Thyroid gland (tissue), 4 donors: Measurements from ENCODE around the gene STX8. TPM values are rescaled to one million over a fixed set of nuclear protein-coding genes. Genes with fewer than 3 reads are reported as not detected.

ENCODE experiments used
- DNase-seq, 2 donors: peaks; one replicate each; pipeline ENCODE4 v3.0.0-alpha.2; 2019
- H3K27ac ChIP-seq, 3 donors: fragments of 200-600 bp; sonication (generic); 1 replicate in 2 of 3; 2 replicates in 1 of 3; pipeline ENCODE4 v1.5.1; 2016 to 2019; ENCODE audit warnings: mild to moderate bottlenecking in 1 of 3, moderate library complexity in 1 of 3
- H3K27me3 ChIP-seq: fragments of 200-600 bp; sonication (generic); one replicate; pipeline ENCODE4 v1.5.1; 2019
- H3K36me3 ChIP-seq, 2 donors: fragments of 200-600 bp; sonication (generic); one replicate each; pipeline ENCODE4 v1.5.1; 2016 to 2019
- H3K4me1 ChIP-seq, 2 donors: fragments of 200-600 bp; sonication (generic); one replicate each; pipeline ENCODE4 v1.5.1; 2017 to 2019
- H3K4me3 ChIP-seq, 3 donors: fragments of 200-600 bp; sonication (generic); replicated peaks in 1 of 3; 1 replicate in 2 of 3; 2 replicates in 1 of 3; pipeline ENCODE4 v1.5.1; 2016; ENCODE audit warnings: mild to moderate bottlenecking in 1 of 3
- H3K9me3 ChIP-seq: fragments of 200-600 bp; sonication (generic); one replicate; pipeline ENCODE4 v1.5.1; 2017
- CTCF ChIP-seq, 6 experiments: fragments of 200-600 bp in 3 of 6; fragments of 450-650 bp in 3 of 6; sonication (generic) in 3 of 6; IDR thresholded peaks; one replicate each; pipeline ENCODE4 v1.5.1; 2016 to 2019; ENCODE audit warnings: antibody characterized with exemption in 6 of 6, mild to moderate bottlenecking in 2 of 6, inconsistent platforms in 1 of 6, moderate library complexity in 1 of 6
- POLR2A ChIP-seq, 2 donors: fragments of 450-650 bp; IDR thresholded peaks; one replicate each; pipeline ENCODE4 v1.6.1; 2017; ENCODE audit warnings: antibody characterized with exemption in 2 of 2, mild to moderate bottlenecking in 2 of 2, moderate library complexity in 1 of 2
- WGBS, 2 donors: methylation state at CpG; one replicate each; pipeline ENCODE4 v1.1.5; 2017; 5-methylcytosine and 5-hydroxymethylcytosine counted together
- intact Hi-C: fragments of 100-400 bp; cut with DNase I; formaldehyde crosslinking; loops from one replicate; pipeline ENCODE4 v1.15.1; 2023
- total RNA-seq, 4 donors: library from RNA; depleted of rRNA; stranded (reverse); fragments of >200 nt; gene quantifications; one replicate each; pipeline ENCODE4 v1.2.3, GENCODE V29; 2016

The STX8 gene
- total RNA-seq, 4 donors from 2014 or later = 67.6 to 88.9 (median 72.7) TPM

GRCh38 chr17:9306086-9306485, 269.5 kb downstream of the STX8 start:
- no peaks in the 10 kb centered on the region for H3K9me3 ChIP-seq
- H3K27me3 ChIP-seq = no peaks in the 10 kb centered on the region
- 78 to 96% methylated on average over 6 of the region's 6 CpGs for WGBS, 2 donors
- no peak overlapping the region for H3K4me3 ChIP-seq
- H3K4me1 ChIP-seq = no peaks in the 10 kb centered on the region
- no peak overlapping the region for H3K27ac ChIP-seq
- TF ChIP-seq CTCF (IDR thresholded peaks at IDR 0.05) = no peak
- TF ChIP-seq POLR2A (IDR thresholded peaks at IDR 0.05) = no peak
- DNase-seq = no peak
- intact Hi-C loops = no loop called here
- H3K36me3 ChIP-seq = no peaks in the 10 kb centered on the region

- DNase-seq = no peak
- Histone ChIP-seq H3K27me3 (no peaks in the 10 kb centered on the region), H3K4me1 (peaks cover 3 to 4% of the 10 kb centered on the region in 2 donors), H3K9me3 (no peaks in the 10 kb centered on the region), H3K4me3 (no peak overlapping the region), H3K27ac (no peak overlapping the region), H3K36me3 (no peaks in the 10 kb centered on the region)
- intact Hi-C loops = no loop called here
- TF ChIP-seq POLR2A (IDR thresholded peaks at IDR 0.05) (no peak), CTCF (IDR thresholded peaks at IDR 0.05) (no peak)
- 75 to 85% methylated on average over 7 of the region's 7 CpGs for WGBS, 2 donors
Measured at GRCh38 chr17:9299695-9300094, 275.9 kb downstream of the STX8 start.

GRCh38 chr17:9298776-9299295, 276.8 kb downstream of the STX8 start:
- WGBS, 2 donors = 68 to 83% methylated on average over 5 of the region's 5 CpGs
- no peak overlapping the region for H3K4me3 ChIP-seq
- no peak for DNase-seq
- intact Hi-C loops = no loop called here
- H3K4me1 ChIP-seq = peaks cover 3 to 6% of the 10 kb centered on the region in 2 donors
- no peaks in the 10 kb centered on the region for H3K9me3 ChIP-seq
- H3K36me3 ChIP-seq = no peaks in the 10 kb centered on the region
- H3K27ac ChIP-seq = no peak overlapping the region
- H3K27me3 ChIP-seq = no peaks in the 10 kb centered on the region
- TF ChIP-seq CTCF (IDR thresholded peaks at IDR 0.05) (no peak), POLR2A (IDR thresholded peaks at IDR 0.05) (no peak)

GRCh38 chr17:9298135-9298534, 277.5 kb downstream of the STX8 start:
- H3K27me3 ChIP-seq = no peaks in the 10 kb centered on the region
- no peak overlapping the region for H3K4me3 ChIP-seq
- 86 to 93% methylated on average over 5 of the region's 5 CpGs for WGBS, 2 donors
- peaks cover 3 to 6% of the 10 kb centered on the region in 2 donors for H3K4me1 ChIP-seq
- no peaks in the 10 kb centered on the region for H3K36me3 ChIP-seq
- no peaks in the 10 kb centered on the region for H3K9me3 ChIP-seq
- TF ChIP-seq POLR2A (IDR thresholded peaks at IDR 0.05) (no peak), CTCF (IDR thresholded peaks at IDR 0.05) (no peak)
- DNase-seq = no peak
- intact Hi-C loops = no loop called here
- H3K27ac ChIP-seq = no peak overlapping the region

- H3K27ac ChIP-seq = no peak overlapping the region
- no peak overlapping the region for H3K4me3 ChIP-seq
- TF ChIP-seq CTCF (IDR thresholded peaks at IDR 0.05) (no peak), POLR2A (IDR thresholded peaks at IDR 0.05) (no peak)
- peak; percentile 4 to 5 for DNase-seq
- no peaks in the 10 kb centered on the region for H3K9me3 ChIP-seq
- H3K27me3 ChIP-seq = no peaks in the 10 kb centered on the region
- intact Hi-C loops = no loop called here
- 58 to 63% methylated on average over 4 of the region's 4 CpGs for WGBS, 2 donors
- H3K36me3 ChIP-seq = no peaks in the 10 kb centered on the region
- peaks cover 3 to 6% of the 10 kb centered on the region in 2 donors for H3K4me1 ChIP-seq
Measured at GRCh38 chr17:9294661-9295210, 280.9 kb downstream of the STX8 start.
